NK-92 (cell line): Measurements from ENCODE around the gene CDC42BPB.

ENCODE experiments used
- DNase-seq: peaks from one replicate; lab custom pipeline; 2025; ENCODE audit not compliant: unreplicated experiment; lab: John Stamatoyannopoulos, UW

The CDC42BPB gene

GRCh38 chr14:102996941-102997340 is 60.4 kb downstream of the CDC42BPB start:
- DNase-seq, result no peak

GRCh38 chr14:102994689-102995088 is 62.7 kb downstream of the CDC42BPB start:
- no peak for DNase-seq

GRCh38 chr14:102993523-102993922 is 63.8 kb downstream of the CDC42BPB start:
- DNase-seq, result no peak

GRCh38 chr14:102991376-102991775 is 66.0 kb downstream of the CDC42BPB start:
- no peak for DNase-seq

GRCh38 chr14:102988054-102988453 is 69.3 kb downstream of the CDC42BPB start:
- DNase-seq, result no peak

- no peak for DNase-seq
Observed at GRCh38 chr14:102986810-102987579, 70.4 kb downstream of the CDC42BPB start.

GRCh38 chr14:102985665-102986064 is 71.7 kb downstream of the CDC42BPB start:
- no peak for DNase-seq

GRCh38 chr14:102984336-102985102 is 72.8 kb downstream of the CDC42BPB start:
- no peak for DNase-seq

GRCh38 chr14:102983496-102983895 is 73.9 kb downstream of the CDC42BPB start:
- DNase-seq, result no peak

- no peak for DNase-seq
Observed at GRCh38 chr14:102982852-102983470, 74.4 kb downstream of the CDC42BPB start.

- DNase-seq, result no peak
Observed at GRCh38 chr14:102980409-102980810, 76.9 kb downstream of the CDC42BPB start.

GRCh38 chr14:102979406-102979805 is 77.9 kb downstream of the CDC42BPB start:
- DNase-seq, result no peak

- no peak for DNase-seq
Observed at GRCh38 chr14:102977475-102977874, 79.9 kb downstream of the CDC42BPB start.

GRCh38 chr14:102975662-102976061 is 81.7 kb downstream of the CDC42BPB start:
- no peak for DNase-seq

- no peak for DNase-seq
Observed at GRCh38 chr14:102973706-102974285, 83.6 kb downstream of the CDC42BPB start.

GRCh38 chr14:102971836-102972606 is 85.3 kb downstream of the CDC42BPB start:
- no peak for DNase-seq

GRCh38 chr14:102971314-102971713 is 86.0 kb downstream of the CDC42BPB start:
- no peak for DNase-seq

- DNase-seq, result no peak
Observed at GRCh38 chr14:102970496-102970895, 86.9 kb downstream of the CDC42BPB start.

- DNase-seq, result no peak
Observed at GRCh38 chr14:102969901-102970300, 87.4 kb downstream of the CDC42BPB start.

GRCh38 chr14:102969060-102969791 is 88.1 kb downstream of the CDC42BPB start:
- DNase-seq, result no peak
